OCI-LY7 (cell line): ENCODE results near the gene BCKDHB.

Source experiments
- CTCF ChIP-seq: fragments of 200-600 bp; sonication (generic); conservative IDR thresholded peaks from 2 replicates; pipeline ENCODE4 v1.5.1; 2014; ENCODE audit warnings: mild to moderate bottlenecking, antibody characterized with exemption, low read length, moderate library complexity, mixed read lengths
- EZH2phosphoT487 ChIP-seq: fragments of 200-600 bp; sonication (generic); IDR thresholded peaks from 2 replicates; pipeline ENCODE4 v1.6.1; 2018; ENCODE audit warnings: low read depth, borderline replicate concordance, mild to moderate bottlenecking, mixed run types, antibody characterized with exemption, low read length, moderate library complexity, mixed read lengths

DNA sequence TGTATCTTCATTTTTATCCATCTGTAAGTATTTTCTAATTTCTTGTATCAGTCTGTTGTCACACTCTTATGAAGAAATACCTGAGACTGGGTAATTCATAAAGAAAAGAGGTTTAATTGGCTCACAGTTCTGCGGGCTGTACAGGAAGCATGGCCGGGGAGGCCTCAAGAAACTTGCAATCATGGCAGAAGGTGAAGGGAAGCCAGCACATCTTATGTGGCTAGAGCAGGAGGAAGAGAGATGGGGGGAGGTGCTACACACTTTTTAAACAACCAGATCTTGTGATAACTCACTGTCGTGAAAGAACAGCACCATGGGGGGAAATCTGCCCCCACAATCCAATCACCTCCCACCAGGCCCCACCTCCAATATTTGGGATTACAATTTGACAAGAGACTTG lies 10.9 kb upstream of the BCKDHB start:
- TF ChIP-seq CTCF (no peak), EZH2phosphoT487 (no peak)
